Cardiac fibroblast (primary cell): ENCODE results near the gene KCNQ5.

Experiments
- DNase-seq, 2 donors: peaks; one replicate each; pipeline versions ENCODE4 v3.0.0 to v3.0.0-alpha.2; 2010; ENCODE audit warnings: low read depth in 2 of 2
- H3K4me3 ChIP-seq, 2 donors: replicated peaks in 1 of 2; 1 replicate in 1 of 2; 2 replicates in 1 of 2; pipeline ENCODE4 v1.5.1; 2011; ENCODE audit warnings: low read depth in 2 of 2, low read length in 2 of 2, mild to moderate bottlenecking in 2 of 2, moderate library complexity in 1 of 2
- TF ChIP-seq, protein P1 (sequence below): IDR thresholded peaks from one replicate; pipeline ENCODE4 v1.5.1; 2011; ENCODE audit warnings: low read depth, mild to moderate bottlenecking, low read length, inconsistent platforms

Gene KCNQ5

DNA sequence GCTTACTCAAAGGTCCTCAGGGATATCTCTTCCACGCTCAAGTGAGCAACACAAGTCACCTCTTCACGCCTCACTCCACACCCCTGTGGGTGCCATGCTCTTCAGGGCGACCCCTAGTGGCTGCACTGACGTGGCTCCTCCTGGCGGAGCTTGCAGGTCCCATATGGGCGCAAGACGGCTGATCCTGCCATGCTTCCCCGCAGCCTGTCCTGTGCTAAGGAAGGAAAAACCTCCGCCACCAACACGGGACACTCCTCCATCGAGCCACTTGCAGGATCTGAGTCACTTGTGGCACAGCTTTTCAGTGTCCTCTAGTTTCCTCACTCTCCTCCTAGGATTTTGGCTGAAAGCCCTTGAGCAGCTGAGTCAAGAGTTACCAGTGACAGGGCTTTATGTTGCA lies 512.7 kb downstream of the KCNQ5 start:
- TF ChIP-seq, protein P1, sequence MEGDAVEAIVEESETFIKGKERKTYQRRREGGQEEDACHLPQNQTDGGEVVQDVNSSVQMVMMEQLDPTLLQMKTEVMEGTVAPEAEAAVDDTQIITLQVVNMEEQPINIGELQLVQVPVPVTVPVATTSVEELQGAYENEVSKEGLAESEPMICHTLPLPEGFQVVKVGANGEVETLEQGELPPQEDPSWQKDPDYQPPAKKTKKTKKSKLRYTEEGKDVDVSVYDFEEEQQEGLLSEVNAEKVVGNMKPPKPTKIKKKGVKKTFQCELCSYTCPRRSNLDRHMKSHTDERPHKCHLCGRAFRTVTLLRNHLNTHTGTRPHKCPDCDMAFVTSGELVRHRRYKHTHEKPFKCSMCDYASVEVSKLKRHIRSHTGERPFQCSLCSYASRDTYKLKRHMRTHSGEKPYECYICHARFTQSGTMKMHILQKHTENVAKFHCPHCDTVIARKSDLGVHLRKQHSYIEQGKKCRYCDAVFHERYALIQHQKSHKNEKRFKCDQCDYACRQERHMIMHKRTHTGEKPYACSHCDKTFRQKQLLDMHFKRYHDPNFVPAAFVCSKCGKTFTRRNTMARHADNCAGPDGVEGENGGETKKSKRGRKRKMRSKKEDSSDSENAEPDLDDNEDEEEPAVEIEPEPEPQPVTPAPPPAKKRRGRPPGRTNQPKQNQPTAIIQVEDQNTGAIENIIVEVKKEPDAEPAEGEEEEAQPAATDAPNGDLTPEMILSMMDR = peak; percentile 71
- DNase-seq = peak; percentile 15 to 67
- no peak overlapping the region for H3K4me3 ChIP-seq

DNA sequence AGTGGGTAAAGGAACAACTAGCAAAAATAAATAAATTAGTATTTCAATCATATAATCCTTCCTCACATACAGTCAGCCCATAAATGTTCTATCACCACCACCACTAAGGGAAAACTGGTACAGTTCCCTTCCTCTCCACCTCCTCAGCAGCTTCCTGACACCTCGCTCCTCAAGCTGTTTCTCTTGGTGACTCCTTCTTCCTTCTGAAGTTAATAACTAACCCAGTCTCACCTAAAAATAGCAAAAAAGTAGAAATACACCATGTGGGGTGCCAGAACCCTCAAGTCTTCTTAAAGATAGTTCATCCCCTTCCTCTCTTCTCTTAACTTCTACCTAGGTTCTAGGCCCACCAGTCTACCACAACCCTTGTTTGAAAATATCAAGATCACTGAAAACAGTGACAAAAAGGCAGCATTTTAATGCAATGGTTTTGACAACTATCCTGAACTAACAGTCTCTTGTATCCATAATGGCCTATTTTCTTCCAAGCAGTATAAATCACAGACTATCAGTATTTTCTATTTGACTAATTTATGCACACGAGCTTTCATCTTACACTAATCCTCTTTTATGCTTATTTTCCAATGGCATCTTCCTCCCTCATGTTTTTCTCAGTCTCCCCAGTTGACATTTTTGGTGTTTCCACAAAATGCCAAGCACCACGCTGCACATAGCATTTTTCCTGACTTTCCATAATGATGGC lies 518.0 kb downstream of the KCNQ5 start:
- H3K4me3 ChIP-seq = no peak overlapping the region
- DNase-seq = no peak
- TF ChIP-seq, protein P1 = no peak

DNA sequence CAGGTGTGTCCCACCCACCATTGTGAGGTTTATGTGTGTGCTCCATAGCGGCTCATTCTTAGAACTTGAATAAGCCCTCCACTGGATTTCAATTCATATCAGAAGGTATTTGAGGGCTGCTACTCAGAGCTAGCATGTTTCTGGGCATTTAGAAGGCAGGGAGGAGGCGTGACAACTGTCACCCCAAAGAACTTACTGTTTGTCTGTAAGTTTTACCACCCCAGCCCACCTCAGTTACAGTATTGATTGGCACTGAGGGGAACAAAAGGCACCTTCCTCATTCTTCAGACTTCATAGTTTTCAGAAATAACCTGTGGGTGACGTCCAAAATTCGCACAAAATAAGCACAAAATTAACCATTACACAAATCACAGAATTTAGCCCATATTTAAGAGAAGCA lies 521.7 kb downstream of the KCNQ5 start:
- TF ChIP-seq, protein P1 = no peak
- H3K4me3 ChIP-seq = no peak overlapping the region
- no peak for DNase-seq

DNA sequence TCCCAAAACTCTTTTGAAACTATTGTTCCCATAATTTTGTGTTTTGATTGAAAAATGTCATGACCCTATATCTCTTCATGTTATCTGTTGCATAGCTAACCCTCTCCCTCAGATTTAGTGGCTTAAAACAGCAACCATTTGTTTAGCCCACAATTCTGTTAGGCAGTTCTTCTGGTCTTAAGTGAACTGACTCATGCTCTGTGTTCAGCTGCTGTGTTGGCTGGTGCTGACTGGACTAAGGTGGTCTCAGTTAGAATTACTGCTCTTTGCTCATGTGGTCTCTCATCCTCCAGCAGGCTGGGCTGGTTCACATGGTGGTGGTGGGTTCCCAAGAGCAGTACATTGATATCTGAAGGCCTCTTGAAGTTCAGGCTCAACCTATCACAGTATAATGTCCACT lies 522.7 kb downstream of the KCNQ5 start:
- no peak overlapping the region for H3K4me3 ChIP-seq
- TF ChIP-seq, protein P1 = no peak
- no peak for DNase-seq

DNA sequence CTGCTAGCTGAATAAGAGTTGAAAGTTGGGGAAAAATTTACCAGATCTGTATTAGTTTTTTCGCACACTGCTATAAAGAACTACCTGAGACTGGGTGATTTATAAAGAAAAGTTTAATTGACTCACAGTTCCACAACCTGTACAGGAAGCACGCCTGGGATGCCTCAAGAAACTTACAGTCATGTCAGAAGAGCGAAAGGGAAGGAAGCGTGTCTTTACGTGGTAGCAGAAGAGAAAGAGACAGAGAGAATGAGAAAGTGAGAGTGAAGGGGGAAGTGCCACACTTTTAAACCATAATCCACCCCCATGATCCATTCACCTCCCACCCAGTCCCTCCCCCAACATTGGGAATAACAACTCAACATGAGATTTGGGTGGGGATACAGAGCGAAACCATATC lies 523.8 kb downstream of the KCNQ5 start:
- no peak for DNase-seq
- TF ChIP-seq, protein P1 = no peak

DNA sequence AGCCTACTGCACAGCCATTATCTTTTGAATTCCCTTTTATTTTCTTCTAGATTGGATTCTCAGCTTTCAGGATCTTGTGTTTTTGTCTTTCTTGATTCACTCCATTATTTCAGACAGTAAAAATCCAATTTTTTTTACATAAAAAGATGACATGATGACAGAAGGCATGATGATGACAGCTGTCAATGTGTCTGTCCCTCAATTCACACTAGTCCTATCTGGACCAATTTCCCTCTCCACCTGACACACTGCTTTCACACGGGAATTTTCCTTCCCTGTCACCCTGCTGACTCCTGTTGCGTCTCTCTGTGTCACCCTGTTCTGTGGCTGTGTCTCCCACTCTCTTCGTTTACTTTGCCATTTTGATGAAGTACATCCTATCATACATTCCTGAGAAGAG lies 529.9 kb downstream of the KCNQ5 start:
- H3K4me3 ChIP-seq = no peak overlapping the region
- TF ChIP-seq, protein P1 = no peak
- DNase-seq = no peak

More for the DNA sequence above, 523.8 kb downstream of the KCNQ5 start:
- no peak overlapping the region for H3K4me3 ChIP-seq

DNA sequence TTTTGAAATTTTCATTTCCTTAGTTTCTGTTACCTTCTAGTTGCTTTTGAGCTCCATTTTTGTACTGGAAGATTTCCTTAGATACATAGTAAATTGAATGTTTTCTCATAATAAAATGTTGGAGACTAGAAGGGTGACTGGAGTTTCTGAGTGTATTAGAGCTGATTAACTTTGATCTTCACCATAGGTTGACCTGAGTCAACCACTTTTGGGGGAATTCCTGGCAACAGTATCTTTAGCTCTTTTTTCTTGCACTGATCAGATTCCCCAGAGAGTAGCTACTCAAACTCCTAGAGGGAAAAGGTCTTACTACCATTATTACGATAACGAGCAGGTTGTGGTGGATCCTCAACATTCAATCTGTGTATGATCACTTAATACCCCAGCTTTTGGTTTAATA lies 530.7 kb downstream of the KCNQ5 start:
- TF ChIP-seq, protein P1 = no peak
- no peak for DNase-seq
- no peak overlapping the region for H3K4me3 ChIP-seq
